Gastrocnemius medialis (tissue), 4 donors: ENCODE data around the gene UBE2L6. TPM values are rescaled to one million over a fixed set of nuclear protein-coding genes. Genes with fewer than 3 reads are reported as not detected.
"Not testable (repeated sequence)": the region's sequence is repeated elsewhere in the genome, so short reads cannot be mapped to it uniquely, and the experiment has no call there.

ENCODE experiments used
- ATAC-seq, 2 donors: fragments of 150-250 bp; one replicate each; pipeline ENCODE4 v1.9.1; 2016
- DNase-seq, 2 donors: peaks; one replicate each; pipeline ENCODE4 v3.0.0-alpha.2; 2019
- H3K27ac ChIP-seq, 4 donors: fragments of 200-600 bp; sonication (generic); 1 replicate in 1 of 4; 2 replicates in 3 of 4; pipeline ENCODE4 v1.5.1; 2016 to 2018; ENCODE audit warnings: mild to moderate bottlenecking in 2 of 4, moderate library complexity in 1 of 4
- H3K27me3 ChIP-seq, 3 donors: fragments of 200-600 bp; sonication (generic) in 2 of 3; 1 replicate in 1 of 3; 2 replicates in 2 of 3; pipeline versions ENCODE4 v1.5.1 to v1.6.0; 2016 to 2019; ENCODE audit warnings: mild to moderate bottlenecking in 1 of 3, moderate library complexity in 1 of 3
- H3K36me3 ChIP-seq, 2 donors: fragments of 200-600 bp; sonication (generic) in 1 of 2; one replicate each; pipeline ENCODE4 v1.5.1; 2017 to 2018
- H3K4me1 ChIP-seq, 2 donors: fragments of 200-600 bp; sonication (generic) in 1 of 2; one replicate each; pipeline ENCODE4 v1.5.1; 2016 to 2017; ENCODE audit warnings: mild to moderate bottlenecking in 2 of 2
- H3K4me3 ChIP-seq, 4 donors: fragments of 200-600 bp; sonication (generic) in 3 of 4; 1 replicate in 1 of 4; 2 replicates in 3 of 4; pipeline ENCODE4 v1.5.1; 2016 to 2019; ENCODE audit warnings: mild to moderate bottlenecking in 2 of 4
- H3K9me3 ChIP-seq, 3 donors: fragments of 200-600 bp; sonication (generic) in 2 of 3; 1 replicate in 1 of 3; 2 replicates in 2 of 3; pipeline ENCODE4 v1.5.1; 2016 to 2019
- CTCF ChIP-seq, 5 experiments: fragments of 450-650 bp in 3 of 5; fragments of 200-600 bp in 2 of 5; sonication (generic) in 2 of 5; IDR thresholded peaks in 4 of 5; conservative IDR thresholded peaks in 1 of 5; 1 replicate in 4 of 5; 2 replicates in 1 of 5; pipeline ENCODE4 v1.5.1; 2016 to 2019; ENCODE audit warnings: antibody characterized with exemption in 5 of 5, mild to moderate bottlenecking in 3 of 5, moderate library complexity in 3 of 5
- POLR2A ChIP-seq, 2 donors: fragments of 450-650 bp; IDR thresholded peaks; one replicate each; pipeline ENCODE4 v1.6.1; 2017; ENCODE audit warnings: antibody characterized with exemption in 2 of 2, mild to moderate bottlenecking in 2 of 2, moderate library complexity in 2 of 2
- in situ Hi-C, 4 donors: fragments of 200-750 bp; cut with MboI; loops; one replicate each; pipeline versions ENCODE4 v1.15.0 to v1.8.0; 2017; ENCODE audit warnings: low sequenced_read_pairs in 4 of 4
- intact Hi-C: fragments of 100-400 bp; cut with DNase I; formaldehyde crosslinking; loops from one replicate; pipeline ENCODE4 v1.15.1; 2023; ENCODE audit warnings: low total_unique reads
- total RNA-seq, 4 donors: library from RNA; depleted of rRNA; stranded (reverse); fragments of >200 nt; gene quantifications; one replicate each; pipeline versions ENCODE4 v1.1.0 to v1.2.3, GENCODE V29; 2016

Gene UBE2L6
- total RNA-seq, 4 donors from 2014 or later: 5.5 to 9.0 (median 6.7) TPM

- no peaks in the 10 kb centered on the region for H3K9me3 ChIP-seq
- ATAC-seq (peak; percentile 77 to 80), DNase-seq (peak; percentile 85 to 88)
- H3K4me1 ChIP-seq: peaks cover 39 to 42% of the 10 kb centered on the region in 2 donors
- in situ Hi-C loops (no loop called here), intact Hi-C loops (no loop called here)
- H3K27me3 ChIP-seq: no peaks in the 10 kb centered on the region
- H3K27ac ChIP-seq: peak within 1 kb of the TSS; percentile 89 to 96 (median 92)
- no peaks in the 10 kb centered on the region for H3K36me3 ChIP-seq
- no peak for TF ChIP-seq POLR2A (IDR thresholded peaks at IDR 0.05)
- TF ChIP-seq CTCF (IDR thresholded peaks at IDR 0.05 in 4 of 5, conservative IDR thresholded peaks at IDR 0.05 in 1 of 5): no peak
- H3K4me3 ChIP-seq: peak within 1 kb of the TSS; percentile 36 to 52 (median 41)
Observed at GRCh38 chr11:57536947-57537619, 30.4 kb downstream of the UBE2L6 start, which contains the start of gene SMTNL1. TSS of gene SMTNL1 (plus strand) at chr11:57537595. CDS start at chr11:57542643, 5,048 bp downstream.

GRCh38 chr11:57534449-57534848 lies 33.0 kb downstream of the UBE2L6 start:
- intact Hi-C loops: loop anchor here (5.0 kb wide), 1 partner anchor 207 kb away; no protein-coding TSS in a partner anchor
- H3K27me3 ChIP-seq, DNase-seq, H3K36me3 ChIP-seq, H3K4me3 ChIP-seq, in situ Hi-C loops, H3K27ac ChIP-seq, H3K9me3 ChIP-seq, ATAC-seq: not testable (repeated sequence)
- peaks cover 33 to 36% of the 10 kb centered on the region in 2 donors for H3K4me1 ChIP-seq

GRCh38 chr11:57530596-57531507 lies 36.6 kb downstream of the UBE2L6 start, which contains the start of gene TIMM10:
TSS of gene TIMM10 (minus strand) at chr11:57530754. CDS start at chr11:57530189, 565 bp downstream.
- TF ChIP-seq CTCF (IDR thresholded peaks at IDR 0.05 in 4 of 5, conservative IDR thresholded peaks at IDR 0.05 in 1 of 5): no peak
- TF ChIP-seq POLR2A (IDR thresholded peaks at IDR 0.05): peak; percentile 53 to 82
- in situ Hi-C loops: no loop called here
- Histone ChIP-seq H3K4me1 (peaks cover 13 to 19% of the 10 kb centered on the region in 2 donors), H3K9me3 (no peaks in the 10 kb centered on the region), H3K36me3 (peaks cover 0 to 4% of the 10 kb centered on the region in 2 donors), H3K4me3 (peak within 1 kb of the TSS; percentile 84 to 94 (median 85)), H3K27ac (peak within 1 kb of the TSS; percentile 88 to 92 (median 90)), H3K27me3 (no peaks in the 10 kb centered on the region)
- DNase-seq (peak; percentile 96 to 98), ATAC-seq (peak; percentile 95 to 97)
- intact Hi-C loops: loop anchor here (1.0 to 5.0 kb wide), 3 partner anchors 74 to 204 kb away; partner anchors contain the start of gene CLP1

GRCh38 chr11:57530215-57530595 lies 37.3 kb downstream of the UBE2L6 start:
- H3K9me3 ChIP-seq: no peaks in the 10 kb centered on the region
- H3K4me3 ChIP-seq: peak overlapping the region; percentile 84 to 94 (median 85)
- no peaks in the 10 kb centered on the region for H3K27me3 ChIP-seq
- DNase-seq (no peak), ATAC-seq (peak; percentile 17 to 25)
- H3K4me1 ChIP-seq: peaks cover 13 to 19% of the 10 kb centered on the region in 2 donors
- intact Hi-C loops (loop anchor here (1.0 to 5.0 kb wide), 3 partner anchors 73 to 203 kb away; partner anchors contain the start of gene CLP1), in situ Hi-C loops (no loop called here)
- peaks cover 0 to 4% of the 10 kb centered on the region in 2 donors for H3K36me3 ChIP-seq
- H3K27ac ChIP-seq: peak overlapping the region; percentile 88 to 92 (median 90)
- no peak for TF ChIP-seq POLR2A (IDR thresholded peaks at IDR 0.05)
- no peak for TF ChIP-seq CTCF (IDR thresholded peaks at IDR 0.05 in 4 of 5, conservative IDR thresholded peaks at IDR 0.05 in 1 of 5)
